MM.1S (cell line): ENCODE data around the gene TIGD6.

Experiments
- DNase-seq: peaks from one replicate; pipeline ENCODE4 v3.0.0-alpha.2; 2015
- H2AFZ ChIP-seq: fragments of 300-600 bp; sonication (generic); 2 replicates; pipeline ENCODE4 v1.6.0; 2016; ENCODE audit warnings: antibody characterized with exemption, low read length
- H3F3A ChIP-seq: fragments of 300-600 bp; sonication (generic); 2 replicates; pipeline ENCODE4 v1.6.1; 2016; ENCODE audit warnings: mild to moderate bottlenecking, antibody characterized with exemption, low read length, moderate library complexity, mixed read lengths; ENCODE audit not compliant: insufficient read depth
- H3K27ac ChIP-seq: fragments of 300-600 bp; sonication (generic); 2 replicates; pipeline ENCODE4 v1.5.1; 2016; ENCODE audit warnings: mild to moderate bottlenecking, low read length
- H3K27me3 ChIP-seq: fragments of 300-600 bp; sonication (generic); replicated peaks from 2 replicates; pipeline ENCODE4 v1.6.0; 2016; ENCODE audit warnings: low read length; ENCODE audit not compliant: insufficient read depth
- H3K36me3 ChIP-seq: fragments of 300-600 bp; sonication (generic); replicated peaks from 2 replicates; pipeline ENCODE4 v1.6.1; 2016; ENCODE audit warnings: mild to moderate bottlenecking, low read length, mixed read lengths; ENCODE audit not compliant: insufficient read depth
- H3K4me1 ChIP-seq: fragments of 300-600 bp; sonication (generic); 2 replicates; pipeline ENCODE4 v1.6.1; 2016; ENCODE audit warnings: low read length, mixed read lengths
- H3K4me2 ChIP-seq: fragments of 300-600 bp; sonication (generic); 2 replicates; pipeline ENCODE4 v1.6.0; 2016; ENCODE audit warnings: low read depth, low read length
- H3K4me3 ChIP-seq: fragments of 300-600 bp; sonication (generic); 2 replicates; pipeline ENCODE4 v1.5.1; 2016; ENCODE audit warnings: low read length, mixed read lengths
- H3K79me2 ChIP-seq: fragments of 300-600 bp; sonication (generic); 2 replicates; pipeline ENCODE4 v1.6.1; 2016; ENCODE audit warnings: mixed run types, low read length, mixed read lengths
- H3K9ac ChIP-seq: fragments of 300-600 bp; sonication (generic); 2 replicates; pipeline ENCODE4 v1.6.1; 2016; ENCODE audit warnings: low read length, mixed read lengths
- H3K9me2 ChIP-seq: fragments of 300-600 bp; sonication (generic); replicated peaks from 2 replicates; pipeline ENCODE4 v1.6.1; 2016; ENCODE audit warnings: mild to moderate bottlenecking, low read length, mixed read lengths; ENCODE audit not compliant: insufficient read depth
- H3K9me3 ChIP-seq: fragments of 300-600 bp; sonication (generic); replicated peaks from 2 replicates; pipeline ENCODE4 v1.6.1; 2016; ENCODE audit warnings: mild to moderate bottlenecking, low read length, mixed read lengths; ENCODE audit not compliant: insufficient read depth
- H4K20me1 ChIP-seq: fragments of 300-600 bp; sonication (generic); 2 replicates; pipeline ENCODE4 v1.6.1; 2016; ENCODE audit warnings: mild to moderate bottlenecking, low read length, moderate library complexity, mixed read lengths; ENCODE audit not compliant: insufficient read depth
- CTCF ChIP-seq: fragments of 300-600 bp; sonication (generic); IDR thresholded peaks from 2 replicates; pipeline ENCODE4 v1.5.1; 2016; ENCODE audit warnings: antibody characterized with exemption, low read length, mixed read lengths
- EZH2 ChIP-seq: fragments of 300-600 bp; sonication (generic); optimal IDR thresholded peaks from 2 replicates; pipeline ENCODE3; 2017; ENCODE audit warnings: low read depth, mild to moderate bottlenecking, antibody characterized with exemption, low read length, mixed read lengths
- EZH2phosphoT487 ChIP-seq: fragments of 300-600 bp; sonication (generic); IDR thresholded peaks from 2 replicates; pipeline ENCODE4 v1.6.1; 2018; ENCODE audit warnings: antibody characterized with exemption, low read length

Gene TIGD6

GRCh38 chr5:149996205-149996890, 4.1 kb downstream of the TIGD6 start:
- no peaks in the 10 kb centered on the region for H3K9me3 ChIP-seq

GRCh38 chr5:149995385-149996204, 4.9 kb downstream of the TIGD6 start:
- Histone ChIP-seq H3K9ac (no peak overlapping the region), H3K4me2 (no peak overlapping the region), H4K20me1 (no peaks in the 10 kb centered on the region), H3K27me3 (no peaks in the 10 kb centered on the region), H3K36me3 (no peaks in the 10 kb centered on the region), H3K9me3 (no peaks in the 10 kb centered on the region), H2AFZ (no peak overlapping the region), H3F3A (peaks cover 11% of the 10 kb centered on the region), H3K4me3 (no peak overlapping the region), H3K27ac (no peak overlapping the region), H3K4me1 (peaks cover 8% of the 10 kb centered on the region; the same call in 1 of the 2 replicates), H3K79me2 (no peaks in the 10 kb centered on the region), H3K9me2 (no peaks in the 10 kb centered on the region)
- TF ChIP-seq EZH2 (no peak), EZH2phosphoT487 (no peak), CTCF (no peak)
- DNase-seq: no peak

More at GRCh38 chr5:149996205-149996890, 4.1 kb downstream of the TIGD6 start:
- TF ChIP-seq CTCF (no peak), EZH2 (no peak), EZH2phosphoT487 (no peak)
- Histone ChIP-seq H3K4me1 (peaks cover 8% of the 10 kb centered on the region; the same call in 1 of the 2 replicates), H3K4me2 (no peak overlapping the region), H2AFZ (no peak overlapping the region), H3K4me3 (no peak overlapping the region), H4K20me1 (no peaks in the 10 kb centered on the region), H3F3A (peaks cover 18% of the 10 kb centered on the region), H3K27ac (no peak overlapping the region), H3K9me2 (no peaks in the 10 kb centered on the region), H3K9ac (no peak overlapping the region), H3K36me3 (no peaks in the 10 kb centered on the region), H3K79me2 (peaks cover 7% of the 10 kb centered on the region), H3K27me3 (no peaks in the 10 kb centered on the region)
- no peak for DNase-seq

- Histone ChIP-seq H3K79me2 (no peaks in the 10 kb centered on the region), H3K27me3 (no peaks in the 10 kb centered on the region), H4K20me1 (no peaks in the 10 kb centered on the region), H3K4me3 (no peak overlapping the region), H3K4me1 (no peaks in the 10 kb centered on the region), H3F3A (no peaks in the 10 kb centered on the region), H3K9ac (no peak overlapping the region), H3K36me3 (no peaks in the 10 kb centered on the region), H2AFZ (no peak overlapping the region), H3K4me2 (no peak overlapping the region), H3K9me3 (no peaks in the 10 kb centered on the region), H3K27ac (no peak overlapping the region), H3K9me2 (no peaks in the 10 kb centered on the region)
- no peak for DNase-seq
- no peak for TF ChIP-seq EZH2phosphoT487
- TF ChIP-seq CTCF: no peak
- no peak for TF ChIP-seq EZH2
Measured at GRCh38 chr5:149993471-149993870, 7.0 kb downstream of the TIGD6 start.
